ENCODE data around the gene EXOC6B. TPM values are rescaled to one million over a fixed set of nuclear protein-coding genes. Genes with fewer than 3 reads are reported as not detected.

The EXOC6B gene
- total and polyA plus RNA-seq, 10 of the 15 experiments (the other 5 are each of a cell fraction or from before 2014, with no cell fraction given) = 0.23 to 2.2 (median 1.2) TPM

- no peak overlapping the region for H3K4me3 ChIP-seq
- SMC1A ChIA-PET (ENCODE audit: uncharacterized antibody, unreplicated experiment) = no interaction called here
- H3K27me3 ChIP-seq (replicated peaks in 1 of 2; ENCODE audit: control insufficient read depth in 2 of 2, insufficient read depth in 2 of 2, low read length in 1 of 2) = no peaks in the 10 kb centered on the region
- H2AFZ ChIP-seq (ENCODE audit: control insufficient read depth, low read depth, low read length) = no peak overlapping the region
- ATAC-seq = no peak
- CTCF ChIA-PET = no interaction called here
- no peak overlapping the region for H3K27ac ChIP-seq (ENCODE audit: control insufficient read depth, insufficient read depth)
- in situ Hi-C loops (cut with MboI) = no loop called here
- no peak for FAIRE-seq
- H3K4me1 ChIP-seq (ENCODE audit: control insufficient read depth, insufficient read depth, low read length) = no peaks in the 10 kb centered on the region
- BruUV-seq (replicated peaks) = no TSS peak
- H3K9me3 ChIP-seq (replicated peaks; ENCODE audit: control insufficient read depth, insufficient read depth, low read length) = no peaks in the 10 kb centered on the region
- TF ChIP-seq HDGF (IDR thresholded peaks at IDR 0.05) (no peak), ZNF207 (IDR thresholded peaks at IDR 0.05; ENCODE audit: borderline replicate concordance) (no peak), ATF3 (IDR thresholded peaks at IDR 0.05; ENCODE audit: borderline replicate concordance, extremely low read depth, low read depth, low read length) (no peak), CBX5 (IDR thresholded peaks at IDR 0.05; ENCODE audit: low read depth) (no peak), BCL11A (IDR thresholded peaks at IDR 0.05; ENCODE audit: low read depth, low read length) (no peak), BCL3 (IDR thresholded peaks at IDR 0.05; ENCODE audit: borderline replicate concordance, insufficient read depth, low read depth, low read length, poor library complexity, severe bottlenecking) (no peak)
- H3K9ac ChIP-seq (ENCODE audit: control insufficient read depth, insufficient read depth, low read length) = no peak overlapping the region
- H4K20me1 ChIP-seq (ENCODE audit: control insufficient read depth, insufficient read depth) = no peaks in the 10 kb centered on the region
- intact Hi-C loops (cut with micrococcal nuclease; ENCODE audit: unreplicated experiment) = no loop called here
- POLR2A ChIA-PET = no interaction called here
- 0% methylated on average over 3 of the region's 3 CpGs for WGBS (ENCODE audit: insufficient coverage, insufficient replicate concordance, low lambda C conversion rate, missing lambda C conversion rate)
- H3K4me2 ChIP-seq (ENCODE audit: control insufficient read depth, insufficient read depth) = no peak overlapping the region
- H3K79me2 ChIP-seq (ENCODE audit: control insufficient read depth, insufficient read depth, low read length) = no peaks in the 10 kb centered on the region
- no peak for DNase-seq (ENCODE audit: low read depth, low spot score)
- RAD21 ChIA-PET (ENCODE audit: unreplicated experiment) = no interaction called here
- H3K36me3 ChIP-seq (ENCODE audit: control insufficient read depth in 2 of 2, insufficient read depth in 2 of 2, low read length in 1 of 2) = no peaks in the 10 kb centered on the region
Observed at GRCh38 chr2:72289736-72290135, 536.1 kb downstream of the EXOC6B start.

GRCh38 chr2:72289283-72289682, 536.5 kb downstream of the EXOC6B start:
- ATAC-seq (no peak), FAIRE-seq (no peak), DNase-seq (ENCODE audit: low read depth, low spot score) (no peak)
- Histone ChIP-seq H3K27me3 (replicated peaks in 1 of 2; ENCODE audit: control insufficient read depth in 2 of 2, insufficient read depth in 2 of 2, low read length in 1 of 2) (no peaks in the 10 kb centered on the region), H3K36me3 (ENCODE audit: control insufficient read depth in 2 of 2, insufficient read depth in 2 of 2, low read length in 1 of 2) (no peaks in the 10 kb centered on the region), H4K20me1 (ENCODE audit: control insufficient read depth, insufficient read depth) (no peaks in the 10 kb centered on the region), H3K4me3 (no peak overlapping the region), H3K79me2 (ENCODE audit: control insufficient read depth, insufficient read depth, low read length) (no peaks in the 10 kb centered on the region), H3K4me2 (ENCODE audit: control insufficient read depth, insufficient read depth) (no peak overlapping the region), H3K4me1 (ENCODE audit: control insufficient read depth, insufficient read depth, low read length) (no peaks in the 10 kb centered on the region), H3K27ac (ENCODE audit: control insufficient read depth, insufficient read depth) (no peak overlapping the region), H3K9me3 (replicated peaks; ENCODE audit: control insufficient read depth, insufficient read depth, low read length) (no peaks in the 10 kb centered on the region), H2AFZ (ENCODE audit: control insufficient read depth, low read depth, low read length) (no peak overlapping the region), H3K9ac (ENCODE audit: control insufficient read depth, insufficient read depth, low read length) (no peak overlapping the region)
- RAD21 ChIA-PET (ENCODE audit: unreplicated experiment) = no interaction called here
- 28% methylated on average over 2 of the region's 2 CpGs for WGBS (ENCODE audit: insufficient coverage, insufficient replicate concordance, low lambda C conversion rate, missing lambda C conversion rate)
- no TSS peak for BruUV-seq (replicated peaks)
- intact Hi-C loops (cut with micrococcal nuclease; ENCODE audit: unreplicated experiment) (no loop called here), in situ Hi-C loops (cut with MboI) (no loop called here)
- CTCF ChIA-PET = no interaction called here
- SMC1A ChIA-PET (ENCODE audit: uncharacterized antibody, unreplicated experiment) = no interaction called here
- POLR2A ChIA-PET = no interaction called here
- TF ChIP-seq STAT1 (conservative IDR thresholded peaks at IDR 0.05) (no peak), NBN (IDR thresholded peaks at IDR 0.05) (no peak), MTA2 (IDR thresholded peaks at IDR 0.05; ENCODE audit: low read depth) (no peak), EP300 (IDR thresholded peaks at IDR 0.05; ENCODE audit: borderline replicate concordance in 1 of 2, control insufficient read depth in 1 of 2, low read depth in 2 of 2, low read length in 2 of 2) (no peak), MEF2A (IDR thresholded peaks at IDR 0.05; ENCODE audit: insufficient read depth, low read depth, low read length) (no peak), CHD1 (IDR thresholded peaks at IDR 0.05; ENCODE audit: low read depth, low read length) (no peak), CEBPZ (IDR thresholded peaks at IDR 0.05; ENCODE audit: low read depth, low read length) (no peak), RAD51 (IDR thresholded peaks at IDR 0.05) (no peak), SRF (IDR thresholded peaks at IDR 0.05; ENCODE audit: low read depth in 2 of 2, low read length in 2 of 2) (no peak)

Measured in GM12878 (cell line).